H9 (cell line): ENCODE measurements around the gene EZH1. TPM values are rescaled to one million over a fixed set of nuclear protein-coding genes. Genes with fewer than 3 reads are reported as not detected.

ENCODE experiments used
- DNase-seq: peaks from one replicate; pipeline ENCODE4 v3.0.0-alpha.2; 2017
- H2AFZ ChIP-seq: one replicate; pipeline ENCODE4 v1.6.1; 2013; ENCODE audit warnings: mild to moderate bottlenecking, low read length, control low read depth, moderate library complexity
- H2AK5ac ChIP-seq: 2 replicates; pipeline ENCODE4 v1.6.1; 2013; ENCODE audit warnings: low read length, control low read depth, mixed read lengths; ENCODE audit not compliant: insufficient read length
- H2BK120ac ChIP-seq: one replicate; pipeline ENCODE4 v1.6.1; 2013; ENCODE audit warnings: low read depth, mild to moderate bottlenecking, low read length, control low read depth, inconsistent platforms; ENCODE audit not compliant: poor library complexity, severe bottlenecking
- H2BK12ac ChIP-seq: 2 replicates; pipeline ENCODE4 v1.6.1; 2013; ENCODE audit warnings: low read length, control low read depth, mixed read lengths, low read depth; ENCODE audit not compliant: insufficient read length
- H2BK15ac ChIP-seq: 2 replicates; pipeline ENCODE4 v1.6.1; 2013; ENCODE audit warnings: low read depth, low read length, control low read depth
- H2BK20ac ChIP-seq: one replicate; pipeline ENCODE4 v1.6.1; 2013; ENCODE audit warnings: low read depth, mild to moderate bottlenecking, low read length, control low read depth, inconsistent platforms; ENCODE audit not compliant: poor library complexity, severe bottlenecking
- H2BK5ac ChIP-seq: 2 replicates; pipeline ENCODE4 v1.6.1; 2013; ENCODE audit warnings: low read length, control low read depth, mixed read lengths; ENCODE audit not compliant: insufficient read length
- H3K14ac ChIP-seq: 2 replicates; pipeline ENCODE4 v1.6.1; 2013; ENCODE audit warnings: low read length, control low read depth; ENCODE audit not compliant: insufficient read depth
- H3K18ac ChIP-seq: 2 replicates; pipeline ENCODE4 v1.6.1; 2013; ENCODE audit warnings: low read depth, mild to moderate bottlenecking, mixed read lengths, low read length, control low read depth; ENCODE audit not compliant: insufficient read length
- H3K23ac ChIP-seq: 2 replicates; pipeline ENCODE4 v1.6.1; 2013; ENCODE audit warnings: low read length, control low read depth, mixed read lengths, low read depth; ENCODE audit not compliant: insufficient read length
- H3K23me2 ChIP-seq: 2 replicates; pipeline ENCODE4 v1.6.1; 2013; ENCODE audit warnings: low read depth, mild to moderate bottlenecking, mixed read lengths, low read length, control low read depth; ENCODE audit not compliant: insufficient read length, poor library complexity, severe bottlenecking
- H3K27ac ChIP-seq: 2 replicates; pipeline ENCODE4 v1.5.1; 2013; ENCODE audit warnings: low read length, control low read depth, mixed read lengths, low read depth; ENCODE audit not compliant: insufficient read length
- H3K27me3 ChIP-seq: 2 replicates; pipeline ENCODE4 v1.6.1; 2013; ENCODE audit warnings: low read length, control low read depth, inconsistent platforms; ENCODE audit not compliant: insufficient read depth
- H3K4ac ChIP-seq: 2 replicates; pipeline ENCODE4 v1.6.1; 2013; ENCODE audit warnings: low read depth, mild to moderate bottlenecking, control low read depth, inconsistent platforms, low read length, moderate library complexity
- H3K4me1 ChIP-seq: 2 replicates; pipeline ENCODE4 v1.6.1; 2013; ENCODE audit warnings: low read length, control low read depth, inconsistent platforms; ENCODE audit not compliant: insufficient read depth
- H3K4me2 ChIP-seq: 2 replicates; pipeline ENCODE4 v1.6.1; 2013; ENCODE audit warnings: low read length, control low read depth, mixed read lengths; ENCODE audit not compliant: insufficient read length, insufficient read depth
- H3K56ac ChIP-seq: 2 replicates; pipeline ENCODE4 v1.6.1; 2013; ENCODE audit warnings: low read depth, mild to moderate bottlenecking, mixed read lengths, low read length, control low read depth; ENCODE audit not compliant: insufficient read length
- H3K79me1 ChIP-seq: 2 replicates; pipeline ENCODE4 v1.6.1; 2013; ENCODE audit warnings: low read depth, mild to moderate bottlenecking, moderate library complexity, low read length, control low read depth, inconsistent platforms; ENCODE audit not compliant: insufficient read depth, poor library complexity, severe bottlenecking
- H3K79me2 ChIP-seq: 2 replicates; pipeline ENCODE4 v1.6.1; 2013; ENCODE audit warnings: low read length, control low read depth, inconsistent platforms; ENCODE audit not compliant: insufficient read depth
- H3K9ac ChIP-seq: 2 replicates; pipeline ENCODE4 v1.6.1; 2013; ENCODE audit warnings: low read length, control low read depth, mixed read lengths; ENCODE audit not compliant: insufficient read length; ENCODE audit errors: extremely low read depth
- H3K9me3 ChIP-seq: one replicate; pipeline ENCODE4 v1.6.1; 2013; ENCODE audit warnings: low read depth, low read length, inconsistent platforms; ENCODE audit not compliant: control insufficient read depth
- H3T11ph ChIP-seq: one replicate; pipeline ENCODE4 v1.6.1; 2013; ENCODE audit warnings: mild to moderate bottlenecking, low read length, control low read depth, inconsistent platforms
- H4K20me1 ChIP-seq: one replicate; pipeline ENCODE4 v1.6.1; 2013; ENCODE audit not compliant: control insufficient read depth, insufficient read length, insufficient read depth
- H4K5ac ChIP-seq: 2 replicates; pipeline ENCODE4 v1.6.1; 2013; ENCODE audit warnings: low read depth, mild to moderate bottlenecking, mixed read lengths, low read length, control low read depth; ENCODE audit not compliant: insufficient read length
- H4K8ac ChIP-seq: replicated peaks from 2 replicates; pipeline ENCODE4 v1.6.1; 2013; ENCODE audit warnings: low read length, control low read depth, mixed read lengths, low read depth; ENCODE audit not compliant: insufficient read length
- H4K91ac ChIP-seq: 2 replicates; pipeline ENCODE4 v1.6.1; 2013; ENCODE audit warnings: low read depth, mild to moderate bottlenecking, moderate library complexity, mixed read lengths, low read length, control low read depth; ENCODE audit not compliant: insufficient read length
- H3K27ac Mint-ChIP-seq, 3 experiments: 2 replicates in 2 of 3; 3 replicates in 1 of 3; pipeline ENCODE4 v1.8.0; 2020 to 2021; ENCODE audit warnings: mixed read lengths in 3 of 3, mild to moderate bottlenecking in 1 of 3, moderate library complexity in 1 of 3
- H3K27me3 Mint-ChIP-seq: 2 replicates; pipeline ENCODE4 v1.8.0; 2021; ENCODE audit warnings: low read depth, mild to moderate bottlenecking, moderate library complexity, mixed read lengths
- H3K36me3 Mint-ChIP-seq, 3 experiments: 2 replicates in 2 of 3; 3 replicates in 1 of 3; pipeline ENCODE4 v1.8.0; 2020 to 2021; ENCODE audit warnings: low read depth in 3 of 3, mixed read lengths in 3 of 3; ENCODE audit not compliant: insufficient read depth in 1 of 3
- H3K4me1 Mint-ChIP-seq, 2 experiments: 2 replicates each; pipeline ENCODE4 v1.8.0; 2020; ENCODE audit warnings: mixed read lengths in 2 of 2
- H3K4me3 Mint-ChIP-seq, 2 experiments: 2 replicates in 1 of 2; 3 replicates in 1 of 2; pipeline ENCODE4 v1.8.0; 2020 to 2021; ENCODE audit warnings: mild to moderate bottlenecking in 2 of 2, mixed read lengths in 2 of 2, moderate library complexity in 1 of 2
- H3K9me3 Mint-ChIP-seq, 2 experiments: 2 replicates in 1 of 2; 3 replicates in 1 of 2; pipeline ENCODE4 v1.8.0; 2020; ENCODE audit warnings: mild to moderate bottlenecking in 2 of 2, mixed read lengths in 2 of 2, moderate library complexity in 1 of 2
- CTCF ChIP-seq: fragments of 200-600 bp; sonication (generic); conservative IDR thresholded peaks from 3 replicates; pipeline ENCODE4 v1.8.0; 2021; ENCODE audit warnings: antibody characterized with exemption, mild to moderate bottlenecking
- WGBS: extraction: QIAGEN DNeasy Blood & Tissue Kit; methylation state at CpG from one replicate; pipeline ENCODE4 v1.1.7; 2013; ENCODE audit warnings: missing lambda C conversion rate, low lambda C conversion rate, mixed read lengths; ENCODE audit not compliant: insufficient read length; ENCODE audit errors: extremely low coverage; 5-methylcytosine and 5-hydroxymethylcytosine counted together
- total RNA-seq: library from RNA; stranded (reverse); gene quantifications from 2 replicates; pipeline ENCODE4 v1.2.1, GENCODE V29; 2021

EZH1 gene
- total RNA-seq, 1 experiment from 2014 or later, result 17.9 TPM

GRCh38 chr17:42778570-42778969 lies 33.7 kb upstream of the EZH1 start:
- no peaks in the 10 kb centered on the region for H3K4me1 ChIP-seq
- DNase-seq, result no peak
- no peak overlapping the region for H3K27ac Mint-ChIP-seq
- H2BK15ac ChIP-seq, result no peak overlapping the region
- TF ChIP-seq CTCF, result no peak
- no peak overlapping the region for H3K23ac ChIP-seq
- no peaks in the 10 kb centered on the region for H3K79me2 ChIP-seq
- H3K9ac ChIP-seq, result no peak overlapping the region
- no peak overlapping the region for H4K91ac ChIP-seq
- peaks cover 10% of the 10 kb centered on the region; the same call in 1 of the 2 replicates for H3K27me3 ChIP-seq
- H3K23me2 ChIP-seq, result peaks cover 11% of the 10 kb centered on the region
- H2BK20ac ChIP-seq, result no peak overlapping the region
- H3K18ac ChIP-seq, result no peak overlapping the region
- no peak overlapping the region for H4K5ac ChIP-seq
- no peak overlapping the region for H3K56ac ChIP-seq
- H3K4me3 Mint-ChIP-seq, result no peak overlapping the region
- no CpG with 5 or more reads among the region's 5 CpGs for WGBS
- H3K27ac ChIP-seq, result no peak overlapping the region
- H3K14ac ChIP-seq, result no peak overlapping the region
- no peak overlapping the region for H3K4ac ChIP-seq
- no peaks in the 10 kb centered on the region for H3K79me1 ChIP-seq
- H3K9me3 Mint-ChIP-seq, result no peaks in the 10 kb centered on the region; a peak in 1 of 5 replicates
- H3K9me3 ChIP-seq, result no peaks in the 10 kb centered on the region
- no peak overlapping the region for H3K4me2 ChIP-seq
- H4K20me1 ChIP-seq, result no peaks in the 10 kb centered on the region
- H4K8ac ChIP-seq, result no peak overlapping the region
- H2BK5ac ChIP-seq, result no peak overlapping the region
- no peak overlapping the region for H2BK12ac ChIP-seq
- peaks cover 4 to 44% (median 41%) of the 10 kb centered on the region in 3 experiments for H3K36me3 Mint-ChIP-seq
- peaks cover 26 to 29% of the 10 kb centered on the region in 2 experiments for H3K4me1 Mint-ChIP-seq
- H2AFZ ChIP-seq, result no peak overlapping the region
- peaks cover 25% of the 10 kb centered on the region for H3K27me3 Mint-ChIP-seq
- no peak overlapping the region for H2AK5ac ChIP-seq
- no peak overlapping the region for H2BK120ac ChIP-seq
- H3T11ph ChIP-seq, result no peak overlapping the region
